ENCODE data around the gene SLAMF8.

The SLAMF8 gene

DNA sequence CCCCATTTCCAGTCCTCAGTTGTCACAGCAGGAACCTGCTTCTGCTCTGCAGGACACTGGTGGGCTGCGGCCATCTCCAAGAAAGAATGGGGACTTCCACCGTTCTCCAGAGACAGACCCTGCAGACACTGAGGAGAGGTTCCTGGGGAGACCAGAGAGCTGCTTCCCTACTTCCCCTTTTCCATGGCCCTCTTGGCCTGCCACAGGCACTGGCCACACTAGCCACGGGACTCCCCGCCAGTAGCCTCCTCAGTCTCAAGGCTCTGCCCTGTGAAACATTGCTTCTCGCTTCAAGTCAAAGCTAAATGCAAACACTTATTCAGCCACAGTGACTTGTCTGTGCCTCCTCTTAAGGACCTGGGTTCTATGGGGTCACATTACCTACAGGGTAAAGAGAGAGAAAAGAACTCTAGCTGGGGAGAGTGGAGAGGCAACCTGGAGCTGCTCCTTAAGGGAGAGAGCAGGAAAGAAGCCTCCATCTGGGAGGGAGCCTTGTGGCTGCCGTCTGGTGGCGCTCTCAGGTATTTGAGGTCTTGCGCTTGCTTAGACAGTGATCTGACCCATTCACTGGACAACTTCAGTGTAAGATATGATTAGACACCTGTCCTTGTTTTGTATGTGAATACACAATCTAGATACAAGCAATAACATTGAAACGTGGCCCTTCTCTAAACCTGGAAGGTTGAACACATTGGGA is 5.4 kb upstream of the SLAMF8 start:
- DNase-seq (ENCODE audit: low read depth) = no peak

DNA sequence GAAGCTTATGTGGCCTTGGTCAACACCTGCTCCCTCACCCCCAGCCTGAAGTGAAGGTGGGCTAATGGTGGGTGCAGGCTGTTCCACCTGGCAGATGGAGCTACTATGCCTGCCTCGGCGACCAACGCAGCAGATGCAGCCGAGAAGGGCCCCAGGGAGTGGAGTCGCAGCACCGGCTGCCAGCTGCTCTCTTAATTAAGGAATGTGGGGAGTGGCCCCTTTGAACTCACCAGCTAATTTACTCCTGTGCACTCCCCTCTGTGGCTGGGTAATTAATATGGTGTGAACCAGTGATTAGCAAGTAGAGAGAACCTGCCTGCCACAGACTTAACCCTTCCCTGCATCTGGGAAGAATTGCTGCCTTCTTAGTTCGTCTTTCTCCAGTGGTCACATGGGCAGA is 3.3 kb upstream of the SLAMF8 start:
- no peak for DNase-seq (ENCODE audit: low read depth)

DNA sequence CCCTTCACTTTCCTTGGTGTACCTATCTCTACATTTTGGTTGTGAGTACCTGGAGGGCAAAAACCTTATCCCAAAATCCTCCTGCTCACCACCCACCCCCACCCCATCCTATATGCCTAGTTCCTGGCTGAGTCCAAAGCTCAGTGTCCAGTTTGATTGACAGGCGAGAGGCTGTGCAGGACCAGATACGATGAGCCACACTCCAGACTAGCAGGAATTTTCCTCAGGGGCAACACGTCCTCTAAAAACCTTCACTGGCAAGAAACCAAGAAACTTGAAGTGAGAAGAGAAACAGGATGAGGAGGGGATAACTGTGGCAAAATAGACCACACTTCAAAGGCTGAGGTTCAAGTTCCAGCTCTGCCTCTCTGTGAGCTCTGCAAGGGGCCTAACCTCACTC is 1.1 kb upstream of the SLAMF8 start:
- DNase-seq (ENCODE audit: low read depth) = no peak

DNA sequence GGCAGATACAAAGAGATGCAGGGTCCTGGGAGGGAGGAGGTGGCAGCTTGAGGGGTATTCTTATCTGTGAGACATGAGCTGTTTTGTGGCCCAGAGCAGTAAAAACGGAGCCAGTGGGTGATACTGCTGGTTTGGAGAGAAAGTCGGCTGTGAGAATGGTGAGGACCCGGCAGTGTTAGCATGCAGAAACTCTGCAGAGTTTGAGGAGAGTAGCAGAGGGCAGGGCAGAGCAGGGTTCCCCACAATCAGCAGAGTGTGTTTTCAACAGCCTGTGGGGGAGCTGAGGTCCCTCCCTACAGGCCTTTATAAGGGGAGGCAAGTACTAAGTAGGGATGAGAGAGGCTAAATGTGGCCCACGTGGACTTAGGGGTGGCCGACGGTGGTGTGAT is 423 bp downstream of the SLAMF8 start:
- no peak for DNase-seq (ENCODE audit: low read depth)

DNA sequence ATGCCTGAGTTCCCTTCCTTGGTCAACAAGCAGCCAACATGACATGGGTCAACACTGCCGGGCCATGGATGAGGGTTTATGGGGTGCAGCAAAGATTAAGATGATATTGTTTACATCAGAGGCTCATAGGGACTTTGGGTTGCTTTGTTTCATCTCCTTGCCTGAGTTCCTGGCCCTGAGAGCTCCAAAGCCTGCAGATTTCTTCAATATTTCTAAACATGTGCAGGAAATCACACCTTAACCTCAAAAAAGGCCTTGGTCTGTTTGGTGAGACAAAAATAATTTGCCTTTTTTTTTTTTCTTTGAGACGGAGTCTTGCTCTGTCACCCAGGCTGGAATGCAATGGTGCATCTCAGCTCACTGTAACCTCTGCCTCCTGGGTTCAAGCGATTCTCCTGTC is 876 bp downstream of the SLAMF8 start:
- DNase-seq (ENCODE audit: low read depth) = no peak

DNA sequence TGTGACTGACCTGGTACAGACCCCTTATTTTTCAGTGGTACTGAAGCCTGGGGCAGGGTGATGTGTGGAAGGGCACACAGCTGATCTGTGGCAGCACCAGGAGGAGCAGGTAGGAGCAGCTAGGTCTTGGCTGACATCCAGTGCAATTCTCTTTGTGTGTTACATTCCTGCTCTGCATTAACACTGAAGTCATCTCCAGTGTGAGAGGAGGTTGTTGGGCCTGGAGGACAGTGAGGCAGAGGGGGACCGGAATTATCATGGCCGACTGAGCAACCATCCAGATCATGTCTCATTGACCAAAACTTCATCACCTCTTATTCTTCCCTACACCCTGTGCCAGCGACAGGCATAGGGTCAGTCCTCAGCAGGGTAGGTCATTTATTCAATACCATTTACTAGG is 1.5 kb downstream of the SLAMF8 start:
- no peak for DNase-seq (ENCODE audit: low read depth)

DNA sequence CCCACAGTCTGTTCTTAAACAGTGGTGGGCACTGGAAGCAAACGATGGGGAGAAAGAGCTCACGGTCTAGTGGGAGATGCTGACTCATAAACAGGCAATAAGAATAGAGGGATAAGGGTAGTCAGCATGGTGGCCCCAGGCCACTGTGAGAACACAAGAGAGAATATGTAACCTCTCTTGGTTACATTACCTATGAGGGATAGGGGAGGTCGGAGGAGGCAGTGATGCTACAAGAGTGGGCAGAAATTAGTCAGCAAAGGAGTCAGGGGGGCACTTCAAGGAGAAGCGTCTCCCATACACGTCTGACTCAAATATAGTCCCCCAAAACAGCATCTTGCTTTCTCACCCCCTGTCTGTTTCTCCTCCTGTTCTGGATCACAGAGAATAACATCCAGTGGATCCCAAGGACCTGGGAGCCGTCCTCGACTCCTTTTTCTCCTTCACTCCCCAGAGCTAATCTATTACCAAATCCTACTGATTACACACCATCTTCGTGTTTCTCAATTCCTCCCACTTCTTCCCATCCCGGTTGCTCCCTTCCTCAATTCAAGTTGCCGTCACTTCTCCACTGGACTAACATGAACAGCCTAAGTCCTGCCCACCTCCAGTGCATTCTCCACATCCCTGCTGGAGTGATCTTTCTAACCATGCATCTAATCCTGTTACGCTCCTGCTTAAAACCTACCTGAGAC is 2.1 kb downstream of the SLAMF8 start:
- no peak for DNase-seq (ENCODE audit: low read depth)

DNA sequence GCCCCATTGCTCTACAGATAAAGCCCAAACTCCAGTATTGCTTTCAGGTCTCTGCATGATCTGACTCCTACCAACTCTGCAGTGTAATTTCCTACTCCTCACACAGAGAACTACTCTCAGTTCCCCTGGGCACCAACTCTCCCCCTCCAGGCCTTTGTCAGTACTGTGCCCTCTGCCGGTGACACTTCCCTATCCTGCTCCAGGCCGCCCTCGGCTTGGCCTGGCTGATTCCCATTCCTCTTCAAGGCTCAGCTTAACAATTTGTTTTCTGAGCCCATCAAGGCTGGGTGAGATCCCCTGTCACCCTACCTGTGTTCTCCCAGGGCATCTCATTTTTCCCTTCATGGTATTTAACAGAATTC is 2.6 kb downstream of the SLAMF8 start:
- no peak for DNase-seq (ENCODE audit: low read depth)

DNA sequence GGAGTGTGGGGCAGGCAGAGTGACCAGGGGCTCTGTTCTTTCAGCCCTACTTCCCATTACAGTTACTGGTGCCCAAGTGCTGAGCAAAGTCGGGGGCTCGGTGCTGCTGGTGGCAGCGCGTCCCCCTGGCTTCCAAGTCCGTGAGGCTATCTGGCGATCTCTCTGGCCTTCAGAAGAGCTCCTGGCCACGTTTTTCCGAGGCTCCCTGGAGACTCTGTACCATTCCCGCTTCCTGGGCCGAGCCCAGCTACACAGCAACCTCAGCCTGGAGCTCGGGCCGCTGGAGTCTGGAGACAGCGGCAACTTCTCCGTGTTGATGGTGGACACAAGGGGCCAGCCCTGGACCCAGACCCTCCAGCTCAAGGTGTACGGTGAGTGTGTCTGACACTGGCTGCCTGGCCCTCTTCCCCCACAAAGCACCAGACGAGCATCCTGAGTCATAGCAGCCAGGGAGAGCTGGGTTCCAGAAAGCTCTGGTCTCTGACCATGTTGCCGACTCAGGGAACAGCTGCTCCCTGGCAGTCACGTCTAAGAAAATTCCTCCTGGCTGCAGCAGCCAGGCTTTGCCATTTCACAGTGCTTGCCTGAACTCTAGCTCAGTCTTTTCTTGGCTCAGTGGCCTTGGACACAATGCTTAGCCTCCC is 3.3 kb downstream of the SLAMF8 start:
- DNase-seq (ENCODE audit: low read depth) = peak; percentile 82

DNA sequence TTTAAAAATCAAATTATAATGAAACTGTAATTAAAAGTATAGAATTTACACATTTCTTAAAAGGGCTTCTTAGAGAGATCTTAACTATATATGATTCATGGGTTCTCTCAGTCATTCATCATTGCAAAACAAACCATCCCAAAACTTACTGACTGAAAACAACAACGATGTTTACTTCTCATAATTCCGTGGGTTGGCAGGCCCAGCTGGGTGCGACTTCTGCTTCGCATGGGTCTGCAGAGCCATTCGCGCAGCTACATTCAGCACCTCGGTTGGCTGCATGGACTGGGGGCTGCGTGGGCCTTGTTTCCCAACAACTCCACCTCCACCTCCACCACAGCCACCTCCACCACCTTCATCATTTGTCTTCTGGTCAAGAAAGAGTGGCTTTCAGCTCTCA is 4.0 kb downstream of the SLAMF8 start:
- DNase-seq (ENCODE audit: low read depth) = no peak

DNA sequence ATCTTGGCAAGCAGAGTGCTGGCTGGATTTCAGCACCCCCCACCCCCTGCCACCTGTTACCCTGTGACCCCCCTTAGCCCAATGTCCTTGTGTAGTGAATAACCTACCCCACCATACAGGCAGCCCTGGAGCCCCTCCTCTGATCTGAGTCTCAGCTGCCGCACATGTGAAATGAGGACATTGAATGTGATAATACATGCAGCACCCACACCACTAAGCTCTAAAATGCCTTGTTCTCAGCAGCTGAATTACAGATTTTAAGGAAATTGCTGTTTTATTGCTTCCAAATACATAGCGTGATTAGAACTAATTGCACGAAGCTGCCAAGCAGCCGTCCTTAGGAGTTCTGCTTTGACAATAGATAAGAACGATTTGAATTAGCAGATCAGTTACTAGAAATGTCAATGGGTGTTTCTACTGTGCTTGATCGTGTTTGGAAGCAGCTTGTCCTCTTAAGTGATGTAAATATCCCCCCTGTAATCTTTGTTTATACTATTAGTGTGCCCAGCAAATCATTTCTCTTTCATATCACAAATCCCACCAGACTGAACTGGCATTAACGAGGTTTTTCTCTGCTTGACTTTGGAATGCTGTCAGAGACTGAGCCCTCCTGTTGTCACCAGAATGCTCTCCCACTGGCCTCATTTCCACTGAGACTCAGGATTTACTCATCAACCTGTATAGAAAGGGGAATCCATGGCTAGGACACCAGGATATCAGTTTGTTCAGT is 4.9 kb downstream of the SLAMF8 start:
- no peak for DNase-seq (ENCODE audit: low read depth)

DNA sequence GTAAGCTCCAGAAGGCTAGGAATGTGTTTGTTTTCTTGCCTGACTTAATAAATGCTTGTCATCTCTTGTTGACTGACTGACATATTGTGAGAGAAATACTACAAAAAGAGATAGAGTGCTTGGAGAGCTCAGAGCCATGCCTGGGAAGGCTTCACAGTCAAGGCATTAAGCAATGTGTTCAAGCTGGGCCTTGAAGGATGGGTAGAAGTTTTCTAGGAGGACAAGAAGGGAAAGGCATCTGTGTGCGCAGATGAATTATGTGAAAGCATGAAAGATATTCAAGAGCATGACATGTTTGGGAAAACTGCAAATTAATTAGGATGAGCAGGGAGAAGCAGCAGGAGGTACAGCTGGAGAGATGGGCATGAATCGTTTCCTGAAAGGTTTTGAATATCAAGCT is 5.6 kb downstream of the SLAMF8 start:
- DNase-seq (ENCODE audit: low read depth) = no peak

DNA sequence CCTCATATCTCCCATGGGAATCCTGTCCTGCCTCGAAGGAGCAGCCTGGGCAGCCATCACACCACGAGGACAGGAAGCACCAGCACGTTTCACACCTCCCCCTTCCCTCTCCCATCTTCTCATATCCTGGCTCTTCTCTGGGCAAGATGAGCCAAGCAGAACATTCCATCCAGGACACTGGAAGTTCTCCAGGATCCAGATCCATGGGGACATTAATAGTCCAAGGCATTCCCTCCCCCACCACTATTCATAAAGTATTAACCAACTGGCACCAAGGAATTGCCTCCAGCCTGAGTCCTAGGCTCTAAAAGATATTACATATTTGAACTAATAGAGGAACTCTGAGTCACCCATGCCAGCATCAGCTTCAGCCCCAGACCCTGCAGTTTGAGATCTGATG is 8.7 kb downstream of the SLAMF8 start:
- DNase-seq (ENCODE audit: low read depth) = no peak

DNA sequence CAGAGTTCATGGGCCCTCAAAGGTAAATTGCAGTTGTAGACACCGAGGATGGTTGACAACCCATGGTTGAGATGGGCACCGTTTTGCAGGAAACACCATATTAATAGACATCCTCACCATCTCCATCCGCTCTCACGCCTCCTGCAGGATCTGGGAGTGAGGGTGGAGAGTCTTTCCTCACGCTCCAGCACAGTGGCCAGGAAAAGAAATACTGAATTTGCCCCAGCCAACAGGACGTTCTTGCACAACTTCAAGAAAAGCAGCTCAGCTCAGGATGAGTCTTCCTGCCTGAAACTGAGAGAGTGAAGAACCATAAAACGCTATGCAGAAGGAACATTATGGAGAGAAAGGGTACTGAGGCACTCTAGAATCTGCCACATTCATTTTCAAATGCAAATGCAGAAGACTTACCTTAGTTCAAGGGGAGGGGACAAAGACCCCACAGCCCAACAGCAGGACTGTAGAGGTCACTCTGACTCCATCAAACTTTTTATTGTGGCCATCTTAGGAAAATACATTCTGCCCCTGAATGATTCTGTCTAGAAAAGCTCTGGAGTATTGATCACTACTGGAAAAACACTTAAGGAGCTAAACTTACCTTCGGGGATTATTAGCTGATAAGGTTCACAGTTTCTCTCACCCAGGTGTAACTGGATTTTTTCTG is 9.3 kb downstream of the SLAMF8 start:
- DNase-seq (ENCODE audit: low read depth) = no peak

DNA sequence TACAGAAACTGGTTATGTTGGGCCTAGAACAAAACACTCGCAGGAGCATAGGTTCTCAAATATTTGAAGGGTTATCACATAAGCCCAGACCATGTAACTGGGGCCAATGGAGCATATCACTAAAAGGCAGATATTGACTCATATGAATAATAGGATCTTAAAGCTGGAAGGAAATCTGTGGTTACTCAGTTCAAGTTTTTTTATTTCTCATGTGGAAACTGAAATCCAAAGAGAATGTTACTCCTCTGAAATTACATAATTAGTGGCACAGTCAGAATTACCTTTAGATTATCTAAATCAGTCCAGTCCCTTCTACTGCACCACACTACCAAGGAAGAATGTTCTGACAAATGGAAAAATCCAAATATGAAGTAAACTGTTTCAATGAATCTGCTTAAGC is 12.0 kb downstream of the SLAMF8 start:
- DNase-seq (ENCODE audit: low read depth) = no peak

DNA sequence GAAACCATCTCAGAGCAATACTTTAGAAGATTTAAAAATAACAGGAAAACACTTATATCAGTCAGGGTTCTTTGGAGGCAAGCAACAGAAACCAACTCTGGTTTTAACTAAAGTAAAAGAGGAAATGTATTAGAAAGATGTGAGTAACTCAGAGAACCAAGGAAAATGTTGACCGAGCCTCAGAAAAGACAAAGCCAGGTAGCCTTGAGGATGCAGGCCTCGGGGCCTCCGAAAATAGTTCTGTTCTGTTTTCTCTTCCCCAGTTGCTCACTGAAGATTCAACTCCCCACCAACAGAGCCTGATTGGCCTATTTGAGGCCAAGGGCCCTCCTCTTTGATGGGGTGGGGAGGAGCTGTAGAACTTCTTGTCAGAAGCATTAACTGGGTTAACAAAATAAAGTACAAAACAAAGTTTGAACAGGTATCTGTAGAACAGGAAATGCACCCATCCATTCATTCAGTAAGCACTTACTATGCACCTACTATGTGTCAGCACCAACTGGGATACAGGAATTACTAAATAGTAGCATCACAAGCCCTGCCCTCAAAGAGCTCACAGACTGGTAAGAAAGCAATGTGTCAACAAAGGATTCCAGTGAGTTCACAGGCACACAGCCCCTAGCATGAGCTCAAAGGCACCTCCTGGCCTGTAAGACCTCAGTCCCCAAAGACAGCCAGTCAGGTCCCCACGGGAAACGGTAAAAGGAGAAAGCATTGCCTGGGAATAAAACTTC is 12.6 kb downstream of the SLAMF8 start:
- no peak for DNase-seq (ENCODE audit: low read depth)

DNA sequence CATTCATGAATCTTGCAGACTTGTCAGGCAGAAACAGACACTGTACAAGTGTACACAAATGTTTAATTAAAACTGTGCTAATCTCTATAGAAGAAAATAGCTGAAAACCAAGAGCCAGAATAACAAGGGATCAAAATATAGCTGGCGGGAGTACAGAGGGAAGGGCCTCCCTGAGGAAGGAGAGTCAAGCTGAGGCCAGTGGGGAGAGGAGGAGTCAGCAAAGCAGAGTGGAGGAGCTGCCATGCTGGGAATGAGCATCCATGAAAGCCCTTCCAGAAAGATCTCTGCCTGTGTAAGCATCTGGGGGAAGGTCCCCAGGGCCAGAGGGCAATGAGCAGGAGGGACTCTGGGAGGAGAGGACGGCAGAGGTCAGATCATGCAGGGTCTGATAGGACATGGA is 15.1 kb downstream of the SLAMF8 start:
- DNase-seq (ENCODE audit: low read depth) = no peak

DNA sequence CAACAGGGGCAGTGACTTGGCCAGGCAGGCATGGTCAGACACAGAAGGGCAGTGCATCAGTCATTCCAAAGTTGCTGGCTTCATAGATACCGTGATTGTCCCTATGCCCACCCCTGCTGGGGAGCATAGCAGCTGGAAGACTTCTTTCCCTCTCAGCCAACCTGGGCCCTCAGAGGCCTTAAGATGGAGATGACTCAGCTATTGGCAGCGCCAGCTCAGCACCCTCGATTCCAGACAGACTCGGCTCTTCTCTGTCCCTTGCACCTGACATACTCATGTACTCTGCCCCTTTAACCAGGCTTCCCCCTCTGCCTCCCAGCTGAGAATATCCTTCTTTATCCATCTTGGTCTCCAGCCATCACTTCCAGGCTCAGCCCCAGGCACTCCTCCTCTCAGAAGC is 16.8 kb downstream of the SLAMF8 start:
- DNase-seq (ENCODE audit: low read depth) = no peak

DNA sequence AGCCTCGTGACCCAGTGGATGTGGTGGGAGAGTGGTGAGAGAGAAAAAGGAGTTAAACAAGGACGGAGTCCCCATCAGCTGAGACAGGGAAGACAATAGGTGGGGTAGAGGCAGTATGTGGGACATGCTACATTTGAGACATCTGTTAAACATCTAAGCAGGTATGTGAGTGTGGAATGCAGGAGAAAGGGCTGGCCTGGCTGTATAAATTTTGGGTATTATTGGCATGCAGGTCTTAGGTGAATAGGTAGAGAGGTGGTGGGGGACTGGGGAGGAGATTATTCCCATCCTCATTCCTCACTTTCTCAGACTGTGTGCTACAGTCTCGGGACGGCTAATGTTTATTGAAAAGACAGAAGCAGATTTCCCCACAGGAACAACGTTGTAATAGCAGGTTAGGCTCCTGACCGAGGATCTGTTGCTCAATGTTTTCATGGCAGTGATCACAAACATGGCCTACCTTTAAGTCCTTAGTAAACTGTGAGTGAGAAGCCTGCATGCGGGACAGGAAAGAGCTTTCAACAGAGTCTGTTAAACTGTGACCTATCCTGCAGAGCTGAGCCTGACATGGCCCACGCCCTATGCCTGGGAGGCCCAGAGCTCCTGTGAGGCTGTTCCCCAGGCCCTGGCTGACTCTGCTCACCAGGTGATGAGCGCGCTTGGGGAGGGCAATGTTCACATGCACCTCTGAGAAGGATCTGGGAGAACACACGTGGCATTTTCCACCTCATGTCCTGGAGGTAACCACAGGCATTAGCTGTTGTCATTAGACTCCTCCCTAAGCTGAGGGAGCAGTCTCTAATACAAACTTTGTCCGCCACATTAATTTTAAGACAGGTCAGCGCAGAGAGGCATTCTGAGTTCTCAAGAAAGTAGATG is 19.3 kb downstream of the SLAMF8 start:
- DNase-seq (ENCODE audit: low read depth) = peak; percentile 61

DNA sequence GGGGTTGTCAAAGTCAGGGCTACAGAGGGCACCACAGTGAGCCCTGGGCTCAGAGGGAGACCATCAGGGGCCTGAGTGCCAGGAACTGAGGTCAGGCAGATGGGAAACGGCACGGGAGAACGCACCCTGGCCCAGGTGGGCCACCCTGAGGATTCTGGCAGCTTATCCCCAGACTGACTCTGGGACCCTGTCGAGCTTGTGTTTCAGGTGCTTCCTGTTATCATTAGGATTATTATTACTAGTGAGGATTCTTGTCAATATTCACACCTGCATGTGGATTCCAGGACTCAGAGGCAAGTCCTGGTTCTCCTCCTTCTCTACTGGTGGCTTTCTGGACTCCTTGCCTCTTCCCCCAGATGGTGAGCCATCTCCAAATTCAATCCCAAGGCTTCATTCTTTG is 20.6 kb downstream of the SLAMF8 start:
- no peak for DNase-seq (ENCODE audit: low read depth)

DNA sequence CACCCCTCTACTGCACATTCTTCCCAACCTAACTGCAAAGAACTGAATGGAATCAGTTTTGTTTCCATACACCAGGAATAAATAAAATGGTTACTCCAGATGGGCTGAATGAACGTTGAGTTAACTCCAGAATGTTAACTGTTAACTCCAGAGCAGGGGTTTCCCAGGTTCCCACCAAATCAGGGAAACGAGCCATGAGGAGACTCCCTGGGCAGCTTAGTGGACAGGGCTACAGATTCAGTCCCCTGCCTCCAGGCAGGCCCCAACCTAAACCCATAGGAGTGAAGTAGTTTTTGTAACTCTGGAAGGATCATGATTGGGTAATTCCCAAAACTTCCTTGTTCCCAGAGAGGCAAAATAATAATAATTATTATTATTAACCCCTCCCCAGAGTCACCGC is 21.7 kb downstream of the SLAMF8 start:
- no peak for DNase-seq (ENCODE audit: low read depth)

Measured in iris pigment epithelial cell (primary cell).